HG02588 (cell line): ENCODE data around the gene HSPA4L.

Experiments
- ATAC-seq: cut with Tn5 transposase; IDR thresholded peaks from one replicate; pipeline ENCODE4 v1.9.1; 2021; ENCODE audit warnings: mild to moderate bottlenecking, moderate library complexity; ENCODE audit not compliant: unreplicated experiment

Gene HSPA4L

GRCh38 chr4:127783026-127783769, 1.1 kb downstream of the HSPA4L start:
- no peak for ATAC-seq

DNA sequence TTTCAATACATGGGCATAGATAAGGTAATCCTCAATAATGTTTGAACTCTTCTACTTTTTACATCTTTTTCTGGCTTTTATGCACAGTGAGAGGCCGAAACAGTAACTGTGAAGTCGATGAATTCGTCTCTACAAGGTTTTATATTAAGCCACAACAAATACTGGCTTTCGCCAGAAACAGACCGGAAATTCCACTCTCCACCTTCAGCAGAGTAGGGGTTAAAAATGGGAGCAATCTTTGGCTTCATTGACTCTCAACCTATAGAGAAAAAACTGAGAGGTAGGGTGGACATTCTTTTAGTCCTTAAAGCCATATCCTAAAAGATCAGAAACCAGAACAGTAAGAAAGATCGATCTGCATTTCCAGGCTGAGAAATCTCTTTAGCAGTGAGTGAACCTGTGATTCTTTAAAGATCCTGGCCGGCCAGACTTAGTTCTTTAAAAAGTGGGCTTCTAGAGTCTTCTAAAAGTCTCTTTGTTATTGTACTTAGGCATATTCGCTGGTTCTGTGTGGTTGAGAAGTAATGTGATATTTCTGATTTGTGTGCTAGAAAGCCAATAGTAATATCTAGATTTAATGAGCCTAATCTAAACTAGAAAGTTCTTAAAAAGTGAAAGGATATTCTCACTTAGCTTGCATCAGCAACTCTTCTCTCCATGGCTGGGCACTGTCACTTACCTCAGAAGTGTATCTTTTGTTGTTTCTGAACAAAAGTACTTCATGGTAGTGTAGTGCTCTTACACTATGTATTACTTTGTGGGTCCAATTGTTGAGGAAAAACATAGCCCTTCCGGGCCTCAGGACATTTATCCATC, 2.0 kb downstream of the HSPA4L start:
- ATAC-seq: no peak

- ATAC-seq: peak; percentile 81
Observed at GRCh38 chr4:127788517-127788916, 6.4 kb downstream of the HSPA4L start.

GRCh38 chr4:127791391-127791790, 9.3 kb downstream of the HSPA4L start:
- ATAC-seq: no peak

- ATAC-seq: no peak
Observed at GRCh38 chr4:127793528-127793927, 11.4 kb downstream of the HSPA4L start.

- no peak for ATAC-seq
Observed at GRCh38 chr4:127799711-127800110, 17.6 kb downstream of the HSPA4L start.

DNA sequence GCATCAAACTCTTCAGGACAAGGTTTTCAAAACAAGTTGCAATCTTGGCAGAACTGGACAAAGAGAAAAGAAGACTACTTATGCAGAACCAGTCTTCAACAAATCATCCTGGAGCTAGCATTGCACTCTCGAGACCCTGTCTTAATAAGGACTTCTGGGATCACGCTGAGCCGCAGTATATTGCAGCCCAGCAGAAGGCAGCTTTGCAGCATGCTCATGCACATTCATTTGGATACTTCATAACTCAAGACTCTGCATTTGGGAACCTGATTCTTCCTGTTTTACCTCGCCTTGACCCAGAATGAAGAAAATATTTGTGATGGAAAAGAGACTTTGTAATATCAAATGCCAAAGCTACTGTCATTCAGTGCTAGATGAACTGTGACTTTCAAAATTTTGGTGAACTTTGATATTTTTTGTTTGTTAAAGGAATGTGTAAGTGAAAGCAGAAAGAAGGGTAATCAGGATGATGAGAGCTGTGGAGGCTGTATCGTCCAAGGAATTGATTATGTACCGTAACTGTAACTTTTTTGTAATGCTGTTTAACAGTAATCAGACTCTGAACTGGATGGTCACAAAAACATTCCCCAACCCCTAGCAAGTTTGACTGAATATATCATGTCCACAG, 27.2 kb downstream of the HSPA4L start:
- no peak for ATAC-seq

DNA sequence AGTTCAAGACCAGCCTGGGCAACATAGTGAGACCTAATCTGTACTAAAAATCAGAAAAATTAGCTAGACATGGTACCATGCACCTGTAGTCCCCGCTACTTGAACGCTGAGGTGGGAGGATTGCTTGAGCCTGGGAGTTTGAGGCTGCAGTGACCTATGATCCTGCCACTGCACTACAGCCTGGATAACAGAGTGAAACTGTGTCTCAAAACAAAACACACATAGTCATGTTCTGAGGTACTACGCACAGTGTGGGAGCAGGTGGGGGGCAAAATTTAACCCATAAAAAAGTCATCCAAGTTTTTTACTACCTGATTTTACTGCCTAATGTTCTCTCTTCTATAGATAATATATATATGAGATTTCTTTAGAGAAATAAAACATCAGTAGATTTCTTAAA, 28.4 kb downstream of the HSPA4L start:
- ATAC-seq: no peak

GRCh38 chr4:127822430-127822829, 40.3 kb downstream of the HSPA4L start:
- ATAC-seq: no peak

DNA sequence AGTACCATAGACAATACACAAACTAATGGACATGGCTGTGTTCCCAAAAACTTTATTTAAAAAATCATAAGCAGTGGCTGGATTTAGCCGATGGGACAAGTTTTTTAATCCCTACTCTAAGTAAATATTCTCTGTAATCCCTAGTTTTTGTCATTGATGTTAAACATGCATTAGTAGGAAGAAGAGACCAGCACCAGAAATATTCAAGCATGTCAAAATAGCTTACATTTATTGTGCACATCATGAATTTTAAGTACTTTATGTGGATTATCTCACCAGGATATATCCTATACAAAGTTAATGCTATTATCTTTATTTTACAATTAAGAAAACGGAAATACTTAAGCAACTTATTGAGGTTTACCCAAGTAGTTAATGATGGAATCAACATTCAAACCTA, 46.0 kb downstream of the HSPA4L start:
- no peak for ATAC-seq

GRCh38 chr4:127829014-127829413, 46.9 kb downstream of the HSPA4L start:
- ATAC-seq: peak; percentile 86

- ATAC-seq: peak; percentile 68
Observed at GRCh38 chr4:127832585-127832984, 50.5 kb downstream of the HSPA4L start.

GRCh38 chr4:127843704-127844600, 61.8 kb downstream of the HSPA4L start:
- no peak for ATAC-seq

GRCh38 chr4:127844601-127845116, 62.5 kb downstream of the HSPA4L start:
- no peak for ATAC-seq

DNA sequence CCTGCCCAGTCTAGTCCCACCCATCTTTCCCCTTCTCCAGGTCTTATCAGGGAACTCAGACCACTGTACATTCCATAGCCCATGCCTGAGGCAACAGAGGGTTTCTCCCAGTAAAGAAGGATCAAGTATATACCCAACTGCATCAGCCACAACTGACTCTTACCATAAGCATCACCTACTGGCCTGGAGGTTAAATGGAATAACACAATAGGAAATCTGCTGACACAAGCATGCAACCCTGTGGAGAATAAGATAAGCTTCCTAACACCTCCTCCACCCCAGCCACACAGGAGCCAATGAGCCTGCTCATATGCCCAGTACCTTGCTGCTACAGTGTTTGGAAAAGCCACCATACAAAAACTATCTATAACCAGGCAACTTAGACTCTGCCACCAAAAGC, 63.9 kb downstream of the HSPA4L start:
- ATAC-seq: no peak

DNA sequence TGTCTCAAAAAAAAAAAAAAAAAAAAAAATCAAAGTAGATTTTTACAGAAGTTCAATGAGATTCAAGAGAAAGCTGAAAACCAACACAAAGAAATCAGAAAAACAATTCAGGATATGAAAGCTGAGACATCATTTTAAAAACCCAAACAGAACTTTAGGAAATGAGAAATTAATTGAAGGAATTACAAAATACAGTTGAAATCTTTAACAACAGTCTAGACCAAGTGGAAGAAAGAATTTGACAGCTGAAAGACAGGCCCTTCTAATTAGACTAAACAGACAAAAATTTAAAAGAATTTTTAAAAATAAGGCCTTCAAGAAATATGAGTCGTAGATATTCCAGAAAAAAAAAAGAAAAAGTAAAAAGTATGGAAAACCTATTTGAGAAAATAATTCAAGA, 64.6 kb downstream of the HSPA4L start:
- no peak for ATAC-seq

GRCh38 chr4:127849505-127850234, 67.5 kb downstream of the HSPA4L start:
- no peak for ATAC-seq

GRCh38 chr4:127852661-127853060, 70.5 kb downstream of the HSPA4L start:
- no peak for ATAC-seq

- ATAC-seq: no peak
Observed at GRCh38 chr4:127856196-127856812, 74.2 kb downstream of the HSPA4L start.
